Measurements from ENCODE around the gene MYH13.

The MYH13 gene

GRCh38 chr17:10398352-10398751 lies 25.5 kb upstream of the MYH13 start:
- TF ChIP-seq CTCF (conservative IDR thresholded peaks at IDR 0.05) = no peak

GRCh38 chr17:10396524-10397163 lies 23.8 kb upstream of the MYH13 start:
- no peak for TF ChIP-seq CTCF (conservative IDR thresholded peaks at IDR 0.05)
- no peak overlapping the region for H3K27ac ChIP-seq

More at GRCh38 chr17:10398352-10398751, 25.5 kb upstream of the MYH13 start:
- H3K27ac ChIP-seq = no peak overlapping the region

DNA sequence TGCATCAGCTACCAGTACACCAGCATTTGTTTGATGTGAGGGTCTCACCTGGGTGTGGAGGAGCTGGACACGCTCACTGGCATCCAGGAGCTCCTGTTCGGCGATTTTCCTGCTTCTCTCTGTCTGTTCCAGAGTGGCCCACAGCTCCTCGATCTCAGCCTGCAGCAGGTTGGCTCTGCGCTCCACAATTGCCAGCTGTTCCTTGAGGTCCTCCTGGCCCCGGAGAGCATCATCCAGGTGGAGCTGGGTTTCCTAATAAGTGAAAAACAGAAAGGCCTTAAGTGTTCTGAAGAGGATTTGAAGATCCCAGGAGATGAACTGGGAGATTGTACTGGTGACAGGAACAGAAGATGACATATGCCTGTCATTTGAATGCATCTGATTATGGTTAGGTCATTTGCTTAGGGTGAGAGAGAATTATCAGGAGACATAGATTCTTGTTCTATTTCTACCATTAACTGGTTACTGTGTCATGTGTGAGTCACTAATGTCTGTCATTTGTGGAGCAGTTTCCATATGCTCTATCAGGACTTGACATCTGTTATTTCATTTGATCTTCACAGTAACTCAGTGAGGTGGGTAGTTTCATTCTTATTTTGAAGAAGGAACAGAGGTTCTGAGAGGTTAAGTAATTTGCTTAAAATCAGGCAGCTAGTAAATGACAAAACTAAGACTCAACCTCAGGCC lies 21.5 kb upstream of the MYH13 start:
- no peak for TF ChIP-seq CTCF (conservative IDR thresholded peaks at IDR 0.05)
- H3K27ac ChIP-seq = no peak overlapping the region

DNA sequence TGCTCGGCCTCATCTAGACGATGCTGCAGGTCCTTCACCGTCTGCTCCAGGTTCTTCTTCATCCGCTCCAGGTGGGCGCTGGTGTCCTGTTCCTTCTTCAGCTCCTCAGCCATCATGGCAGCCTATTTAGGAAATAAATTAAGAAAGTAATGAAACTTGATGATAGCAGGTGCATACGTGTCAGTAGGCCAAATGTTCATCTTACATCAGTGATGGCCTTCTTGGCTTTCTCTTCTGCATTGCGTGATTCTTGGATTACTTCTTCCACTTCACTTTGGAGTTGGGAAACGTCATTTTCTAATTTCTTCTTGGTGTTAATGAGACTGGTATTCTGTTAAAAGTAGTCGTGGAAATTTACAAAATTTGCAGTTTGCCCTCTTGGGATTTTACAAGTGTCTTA lies 20.1 kb upstream of the MYH13 start:
- H3K27ac ChIP-seq = no peak overlapping the region
- TF ChIP-seq CTCF (conservative IDR thresholded peaks at IDR 0.05) = no peak

GRCh38 chr17:10385871-10386270 lies 13.1 kb upstream of the MYH13 start:
- no peak for TF ChIP-seq CTCF (conservative IDR thresholded peaks at IDR 0.05)
- no peak overlapping the region for H3K27ac ChIP-seq

DNA sequence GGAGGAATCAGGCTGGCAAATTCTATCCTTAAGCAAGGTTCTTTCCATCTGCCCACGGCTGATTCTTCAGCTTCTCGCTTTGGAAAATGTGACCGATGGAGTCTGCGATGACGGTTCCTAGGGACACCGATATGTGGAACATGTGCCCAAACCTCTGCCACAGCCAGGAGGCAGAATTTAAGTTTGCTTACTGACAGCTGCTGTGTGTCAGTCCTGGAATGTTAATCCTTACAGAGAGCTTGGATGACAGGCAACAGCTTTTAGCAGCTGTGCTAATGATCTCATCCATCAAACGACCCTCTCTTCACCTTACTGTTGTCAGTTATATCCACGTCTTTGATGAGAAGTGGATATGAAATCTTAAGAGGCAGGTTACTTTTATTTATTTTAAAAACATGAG lies 11.4 kb upstream of the MYH13 start:
- TF ChIP-seq CTCF (conservative IDR thresholded peaks at IDR 0.05) = no peak
- no peak overlapping the region for H3K27ac ChIP-seq

- H3K27ac ChIP-seq = no peak overlapping the region
- no peak for TF ChIP-seq CTCF (conservative IDR thresholded peaks at IDR 0.05)
Measured at GRCh38 chr17:10380631-10381408, 8.0 kb upstream of the MYH13 start.

All from VCaP (cell line).